KBM-7 (cell line): ENCODE results near the gene PBLD.
"Not testable (repeated sequence)": the region's sequence is repeated elsewhere in the genome, so short reads cannot be mapped to it uniquely, and the experiment has no call there.

Experiments
- DNase-seq: peaks from one replicate; pipeline ENCODE4 v3.0.0-alpha.2; 2015
- in situ Hi-C: fragments of 300-500 bp; cut with MboI; formaldehyde crosslinking; loops from 2 replicates; pipeline ENCODE4 v1.14.3; 2020; ENCODE audit warnings: low sequenced_read_pairs, low pct_unique_long_range_greater_than_20kb, mixed read lengths

The PBLD gene

DNA sequence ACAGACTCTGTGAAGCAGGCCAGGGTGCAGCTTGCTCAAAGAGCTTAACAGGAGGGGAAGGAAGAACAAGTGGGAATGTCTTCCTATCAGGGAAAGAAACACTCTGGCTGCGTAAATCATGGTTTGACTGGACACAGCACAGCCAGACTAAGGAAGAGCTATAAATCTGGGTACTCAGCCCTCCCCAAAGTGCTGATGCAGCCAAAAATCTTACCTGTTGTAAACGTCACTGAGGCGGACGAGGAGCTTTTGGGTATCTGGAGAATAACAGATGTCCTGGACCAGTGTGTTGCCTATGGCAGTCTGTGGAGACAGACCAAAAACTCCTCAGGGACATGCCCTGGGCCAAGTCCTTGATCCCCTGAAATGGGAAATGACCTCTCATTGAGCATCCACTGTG, 44.0 kb downstream of the PBLD start:
- DNase-seq, result no peak
- in situ Hi-C loops, result no loop called here

DNA sequence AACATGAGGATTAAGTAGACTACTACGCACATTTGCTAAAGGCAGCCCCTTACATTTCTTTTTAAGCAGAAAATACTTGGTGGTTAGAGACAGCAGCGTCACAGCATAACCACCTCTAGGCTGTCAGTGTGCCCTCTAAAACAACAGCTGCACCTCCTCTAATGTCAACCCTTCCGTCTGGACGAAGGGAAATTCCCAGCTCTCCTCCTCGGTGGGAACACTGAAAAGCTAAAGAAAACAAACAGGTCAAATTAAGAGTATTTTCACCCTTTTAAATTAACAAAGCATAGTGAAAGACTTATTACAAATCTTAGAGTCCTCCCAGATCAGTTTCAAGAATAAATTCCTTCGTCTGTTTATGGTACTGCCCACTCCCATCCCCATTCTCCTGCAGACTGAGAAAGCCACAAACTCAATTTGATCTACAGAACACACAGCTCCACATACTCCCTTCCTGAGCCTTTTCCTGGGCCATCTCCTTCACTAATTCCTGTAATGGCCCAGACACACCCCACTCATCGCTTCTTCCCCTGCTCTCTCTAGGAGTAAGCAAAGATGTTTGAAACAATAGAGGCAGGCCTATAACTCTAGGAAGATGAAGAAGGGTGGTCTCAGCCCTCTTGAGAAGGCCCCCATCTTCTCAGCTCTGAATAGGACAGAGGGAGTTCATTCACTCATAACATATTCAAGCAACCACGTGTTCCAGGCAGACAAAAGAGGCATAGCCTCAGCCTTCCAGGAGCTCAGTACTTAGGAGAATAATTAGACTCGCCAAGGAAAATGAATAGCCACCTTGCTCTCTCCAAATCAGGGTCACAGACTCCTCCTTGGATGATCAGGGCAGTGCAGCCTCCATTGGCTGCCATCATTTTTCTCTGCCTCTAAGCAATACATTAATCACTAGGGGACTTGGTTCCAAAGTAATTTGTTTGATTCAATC, 48.4 kb downstream of the PBLD start:
- no peak for DNase-seq
- in situ Hi-C loops, result no loop called here

- in situ Hi-C loops, result no loop called here
- no peak for DNase-seq
Measured at GRCh38 chr10:68280758-68281157, 52.0 kb downstream of the PBLD start.

GRCh38 chr10:68278906-68279753, 53.6 kb downstream of the PBLD start:
- DNase-seq, in situ Hi-C loops: not testable (repeated sequence)

DNA sequence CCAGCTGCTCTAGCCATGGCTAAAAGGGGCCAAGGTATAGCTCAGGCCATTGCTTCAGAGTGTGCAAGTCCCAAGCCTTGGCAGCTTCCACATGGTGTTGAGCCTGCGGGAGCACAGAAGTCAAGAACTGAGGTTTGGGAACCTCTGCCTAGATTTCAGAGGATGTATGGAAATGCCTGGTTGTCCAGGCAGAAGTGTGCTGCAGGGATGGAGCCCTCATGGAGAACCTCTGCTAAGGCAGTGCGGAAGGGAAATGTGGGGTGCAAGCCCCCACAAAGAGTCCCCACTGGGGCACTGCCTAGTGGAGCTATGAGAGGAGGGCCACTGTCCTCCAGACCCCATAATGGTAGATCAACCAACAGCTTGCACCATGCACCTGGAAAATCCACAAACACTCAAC, 54.9 kb downstream of the PBLD start:
- in situ Hi-C loops, DNase-seq: not testable (repeated sequence)

GRCh38 chr10:68276224-68276623, 56.5 kb downstream of the PBLD start:
- no peak for DNase-seq
- in situ Hi-C loops, result no loop called here

GRCh38 chr10:68275600-68276126, 57.1 kb downstream of the PBLD start:
- no peak for DNase-seq
- in situ Hi-C loops, result no loop called here

DNA sequence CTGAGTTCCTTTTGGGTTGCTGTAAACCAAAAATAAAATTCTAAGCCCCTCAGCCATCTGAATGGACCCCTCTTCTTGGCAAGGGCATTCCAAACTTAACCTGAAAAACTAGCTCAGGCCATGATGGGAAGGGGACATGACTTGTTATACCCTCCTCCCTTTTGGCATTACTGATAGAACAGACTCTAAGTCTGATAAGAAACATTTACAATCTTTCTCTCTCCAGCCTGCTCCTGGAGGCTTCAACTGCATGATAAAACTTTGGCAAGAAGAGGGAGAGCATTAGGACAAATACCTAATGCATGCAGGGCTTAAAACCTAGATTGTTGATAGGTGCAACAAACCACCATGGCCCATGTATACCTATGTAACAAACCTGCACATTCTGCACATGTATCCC, 59.9 kb downstream of the PBLD start:
- no peak for DNase-seq
- in situ Hi-C loops, result no loop called here

GRCh38 chr10:68271196-68271882, 61.4 kb downstream of the PBLD start:
- in situ Hi-C loops, result no loop called here

GRCh38 chr10:68269562-68270290, 63.0 kb downstream of the PBLD start:
- in situ Hi-C loops, result no loop called here
- DNase-seq, result no peak

More at GRCh38 chr10:68271196-68271882, 61.4 kb downstream of the PBLD start:
- no peak for DNase-seq

DNA sequence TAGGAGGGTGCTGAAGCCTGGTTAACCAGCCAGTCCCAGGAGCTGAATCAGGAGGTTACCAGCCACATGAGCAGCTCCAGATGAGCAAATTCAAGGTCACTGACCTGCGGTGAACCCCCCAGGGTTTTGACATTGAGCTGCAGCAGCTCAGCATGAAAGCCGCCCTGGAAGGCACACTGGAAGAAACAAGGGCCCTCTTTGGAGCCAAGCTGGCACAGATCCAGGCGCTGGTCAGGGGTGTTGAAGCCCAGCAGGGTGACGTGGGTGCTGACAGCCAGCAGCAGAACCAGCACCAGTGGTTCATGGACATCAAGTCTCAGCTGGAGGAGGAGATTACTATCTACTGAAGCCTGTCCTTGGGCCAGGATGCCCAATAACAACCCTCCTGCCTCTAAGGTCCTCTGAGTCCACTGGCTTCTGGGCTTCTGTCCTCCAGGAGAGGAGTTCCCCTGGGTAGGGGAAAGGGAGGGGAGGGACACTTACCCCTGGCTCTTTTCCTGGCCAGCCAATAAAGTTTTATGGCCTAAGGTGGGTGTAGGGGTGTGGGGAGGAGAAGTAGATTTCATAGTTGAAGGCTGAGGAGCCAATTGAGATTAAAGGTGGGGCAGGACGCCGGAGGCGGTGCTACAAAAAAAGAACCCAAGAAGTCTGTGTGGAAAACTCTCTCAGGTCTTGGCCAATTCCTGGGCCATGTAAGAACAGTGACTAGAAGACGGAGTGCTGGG, 71.4 kb downstream of the PBLD start:
- no peak for DNase-seq
- in situ Hi-C loops, result no loop called here

GRCh38 chr10:68253346-68253745, 79.4 kb downstream of the PBLD start:
- in situ Hi-C loops, result no loop called here
- no peak for DNase-seq

GRCh38 chr10:68251625-68252495, 80.9 kb downstream of the PBLD start:
- in situ Hi-C loops, result no loop called here
- no peak for DNase-seq

GRCh38 chr10:68251151-68251550, 81.6 kb downstream of the PBLD start:
- in situ Hi-C loops, result no loop called here
- DNase-seq, result no peak

- in situ Hi-C loops, result no loop called here
- DNase-seq, result no peak
Measured at GRCh38 chr10:68249297-68249696, 83.4 kb downstream of the PBLD start.

- in situ Hi-C loops, result no loop called here
- DNase-seq, result no peak
Measured at GRCh38 chr10:68247931-68248330, 84.8 kb downstream of the PBLD start.

DNA sequence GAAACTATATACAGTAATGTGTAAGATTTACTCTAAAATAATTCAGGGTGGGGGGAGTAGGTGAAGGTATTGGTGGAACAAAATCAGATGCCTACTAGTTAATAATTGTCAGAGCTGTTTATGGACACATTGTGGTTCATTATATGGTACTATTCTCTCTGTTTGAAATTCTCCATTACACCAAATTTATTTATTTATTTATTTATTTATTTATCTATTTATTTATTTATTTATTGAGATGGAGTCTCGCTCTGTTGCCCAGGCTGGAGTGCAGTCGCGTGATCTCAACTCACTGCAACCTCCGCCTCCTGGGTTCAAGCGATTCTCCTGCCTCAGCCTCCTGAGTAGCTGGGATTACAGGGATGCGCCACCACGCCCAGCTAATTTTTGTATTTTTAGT, 86.3 kb downstream of the PBLD start:
- in situ Hi-C loops, result not testable (repeated sequence)

More for the DNA sequence above, 86.3 kb downstream of the PBLD start:
- not testable (repeated sequence) for DNase-seq
